PC-3 (cell line): ENCODE data around the gene SERPING1. TPM values are rescaled to one million over a fixed set of nuclear protein-coding genes. Genes with fewer than 3 reads are reported as not detected.
A peak's percentile ranks its signal among the peaks of the same experiment; 100 is the strongest.

ENCODE experiments used
- ATAC-seq: fragments of 200-7000 bp; cut with Tn5 transposase; 2 replicates; pipeline ENCODE4 v1.9.1; 2020; ENCODE audit warnings: mild to moderate bottlenecking, moderate library complexity
- BruUV-seq: library from RNA; stranded (reverse); fragments of 400-500 nt; replicated peaks from 2 replicates; lab custom pipeline; 2021; lab: Mats Ljungman, UMichigan
- CTCF ChIA-PET: fragments of 300-600 bp; sonication (Branson Sonifier 250); formaldehyde crosslinking; loops from one replicate; lab custom pipeline; 2022; ENCODE audit warnings: antibody characterized with exemption; lab: Charles Lee
- POLR2A ChIA-PET: fragments of 300-600 bp; sonication (Branson Sonifier 250); formaldehyde crosslinking; loops from one replicate; lab custom pipeline; 2022; ENCODE audit warnings: antibody characterized with exemption; ENCODE audit not compliant: unreplicated experiment; lab: Charles Lee
- DNase-seq: peaks from one replicate; pipeline ENCODE4 v3.0.0-alpha.2; 2015
- H2AFZ ChIP-seq: fragments of 300-600 bp; sonication (generic); 2 replicates; pipeline ENCODE4 v1.6.0; 2016; ENCODE audit warnings: antibody characterized with exemption, low read length
- H3F3A ChIP-seq: fragments of 300-600 bp; sonication (generic); one replicate; pipeline ENCODE4 v1.6.0; 2017; ENCODE audit warnings: antibody characterized with exemption, low read length, control low read depth, mild to moderate bottlenecking; ENCODE audit not compliant: unreplicated experiment
- H3K27ac ChIP-seq: fragments of 300-600 bp; sonication (generic); 2 replicates; pipeline ENCODE4 v1.5.1; 2016; ENCODE audit warnings: mild to moderate bottlenecking, low read length
- H3K27me3 ChIP-seq: fragments of 300-600 bp; sonication (generic); 2 replicates; pipeline ENCODE4 v1.6.1; 2016; ENCODE audit warnings: low read length, mixed read lengths
- H3K36me3 ChIP-seq: fragments of 300-600 bp; sonication (generic); 2 replicates; pipeline ENCODE4 v1.6.1; 2016; ENCODE audit warnings: low read depth, mixed run types, low read length, mixed read lengths
- H3K4me1 ChIP-seq: fragments of 300-600 bp; sonication (generic); 2 replicates; pipeline ENCODE4 v1.5.1; 2016; ENCODE audit warnings: low read length; ENCODE audit not compliant: insufficient read depth
- H3K4me2 ChIP-seq: fragments of 300-600 bp; sonication (generic); 2 replicates; pipeline ENCODE4 v1.6.0; 2016; ENCODE audit warnings: low read length
- H3K4me3 ChIP-seq: fragments of 300-600 bp; sonication (generic); 2 replicates; pipeline ENCODE4 v1.5.1; 2016; ENCODE audit warnings: mild to moderate bottlenecking, low read length, mixed read lengths
- H3K79me2 ChIP-seq: fragments of 300-600 bp; sonication (generic); 2 replicates; pipeline ENCODE4 v1.6.1; 2017; ENCODE audit warnings: low read length, mixed read lengths
- H3K9ac ChIP-seq: fragments of 300-600 bp; sonication (generic); 2 replicates; pipeline ENCODE4 v1.6.0; 2016; ENCODE audit warnings: mild to moderate bottlenecking, low read length
- H3K9me2 ChIP-seq: fragments of 300-600 bp; sonication (generic); replicated peaks from 2 replicates; pipeline ENCODE4 v1.6.1; 2016; ENCODE audit warnings: mixed run types, low read length, mixed read lengths
- H3K9me3 ChIP-seq: fragments of 300-600 bp; sonication (generic); 2 replicates; pipeline ENCODE4 v1.6.1; 2016; ENCODE audit warnings: low read length, mixed read lengths
- H4K20me1 ChIP-seq: fragments of 300-600 bp; sonication (generic); 2 replicates; pipeline ENCODE4 v1.6.1; 2016; ENCODE audit warnings: low read length, mixed read lengths
- CTCF ChIP-seq: fragments of 300-600 bp; sonication (generic); conservative IDR thresholded peaks from 2 replicates; pipeline ENCODE4 v1.5.1; 2017; ENCODE audit warnings: antibody characterized with exemption, low read depth, mild to moderate bottlenecking, low read length
- EZH2 ChIP-seq: fragments of 300-600 bp; sonication (generic); IDR thresholded peaks from one replicate; pipeline ENCODE4 v1.6.1; 2017; ENCODE audit warnings: antibody characterized with exemption, mild to moderate bottlenecking, low read length; ENCODE audit not compliant: unreplicated experiment
- EZH2phosphoT487 ChIP-seq: fragments of 300-600 bp; sonication (generic); IDR thresholded peaks from 2 replicates; pipeline ENCODE4 v1.6.1; 2018; ENCODE audit warnings: mild to moderate bottlenecking, antibody characterized with exemption, low read length, borderline replicate concordance
- intact Hi-C: fragments of 100-400 bp; cut with micrococcal nuclease; formaldehyde crosslinking; loops from 2 replicates; pipeline ENCODE4 v1.9.0; 2023
- total RNA-seq: library from RNA; depleted of rRNA; stranded (reverse); fragments of >200 nt; gene quantifications from 2 replicates; pipeline ENCODE4 v1.2.3, GENCODE V29; 2014

Gene SERPING1
- total RNA-seq, 1 experiment from 2014 or later: not detected

- no peaks in the 10 kb centered on the region for H3K9me2 ChIP-seq
- no peaks in the 10 kb centered on the region for H4K20me1 ChIP-seq
- H3K79me2 ChIP-seq: no peaks in the 10 kb centered on the region
- intact Hi-C loops: no loop called here
- peaks cover 27% of the 10 kb centered on the region for H3K27me3 ChIP-seq
- ATAC-seq (no peak), DNase-seq (no peak)
- H3K9me3 ChIP-seq: no peaks in the 10 kb centered on the region
- no peak overlapping the region for H3K4me3 ChIP-seq
- no TSS peak for BruUV-seq
- no peaks in the 10 kb centered on the region for H3F3A ChIP-seq
- H3K36me3 ChIP-seq: no peaks in the 10 kb centered on the region
- ChIA-PET CTCF (no interaction called here), POLR2A (no interaction called here)
- no peak overlapping the region for H3K4me2 ChIP-seq
- H2AFZ ChIP-seq: no peak overlapping the region
- no peak overlapping the region for H3K27ac ChIP-seq
- TF ChIP-seq EZH2phosphoT487 (no peak), CTCF (peak; percentile 40; the same call in 1 of the 2 replicates), EZH2 (no peak)
- no peaks in the 10 kb centered on the region for H3K4me1 ChIP-seq
- no peak overlapping the region for H3K9ac ChIP-seq
These were observed 21.8 kb downstream of the SERPING1 start for GRCh38 chr11:57619331-57619730.

GRCh38 chr11:57620467-57620866, 23.0 kb downstream of the SERPING1 start:
- Histone ChIP-seq H3K27ac (no peak overlapping the region), H3K4me2 (no peak overlapping the region), H3K36me3 (no peaks in the 10 kb centered on the region), H3K27me3 (peaks cover 17% of the 10 kb centered on the region), H3F3A (no peaks in the 10 kb centered on the region), H3K9me2 (no peaks in the 10 kb centered on the region), H2AFZ (no peak overlapping the region), H4K20me1 (no peaks in the 10 kb centered on the region), H3K4me3 (no peak overlapping the region), H3K4me1 (no peaks in the 10 kb centered on the region), H3K79me2 (no peaks in the 10 kb centered on the region), H3K9ac (no peak overlapping the region), H3K9me3 (no peaks in the 10 kb centered on the region)
- no peak for DNase-seq
- CTCF ChIA-PET: no interaction called here
- peak; percentile 24; the same call in 1 of the 2 replicates for ATAC-seq
- TF ChIP-seq EZH2phosphoT487 (no peak), EZH2 (no peak), CTCF (no peak)
- POLR2A ChIA-PET: no interaction called here
- no TSS peak for BruUV-seq
- intact Hi-C loops: no loop called here

DNA sequence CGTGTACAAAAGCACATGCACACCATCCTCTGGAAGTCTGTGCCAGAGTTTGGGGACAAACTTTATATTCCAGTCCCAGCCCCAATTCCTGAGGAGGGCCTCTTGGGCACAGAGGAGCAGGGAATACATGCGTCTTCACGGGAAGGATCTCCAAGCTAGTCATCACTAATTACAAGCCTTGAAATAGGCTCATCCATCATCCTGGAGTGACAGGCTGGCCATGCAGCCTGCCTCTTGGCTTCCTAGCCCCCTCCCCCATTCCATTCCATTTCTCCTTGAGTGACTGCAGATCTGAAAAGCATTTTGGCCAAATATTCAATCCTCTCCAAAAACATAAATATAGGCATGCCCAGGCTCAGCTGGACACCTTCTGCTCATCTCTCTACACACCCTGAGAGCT, 24.8 kb downstream of the SERPING1 start:
- intact Hi-C loops: no loop called here
- no peak overlapping the region for H3K9ac ChIP-seq
- ChIA-PET POLR2A (no interaction called here), CTCF (no interaction called here)
- H3K36me3 ChIP-seq: no peaks in the 10 kb centered on the region
- H2AFZ ChIP-seq: no peak overlapping the region
- TF ChIP-seq EZH2phosphoT487: no peak
- TF ChIP-seq CTCF: no peak
- TF ChIP-seq EZH2: no peak
- no peaks in the 10 kb centered on the region for H3K9me2 ChIP-seq
- no peak overlapping the region for H3K4me3 ChIP-seq
- H3K4me2 ChIP-seq: no peak overlapping the region
- H3K79me2 ChIP-seq: no peaks in the 10 kb centered on the region
- ATAC-seq (no peak), DNase-seq (no peak)
- no peaks in the 10 kb centered on the region for H3K4me1 ChIP-seq
- no peaks in the 10 kb centered on the region for H3F3A ChIP-seq
- H3K9me3 ChIP-seq: no peaks in the 10 kb centered on the region
- no peaks in the 10 kb centered on the region for H4K20me1 ChIP-seq
- BruUV-seq: no TSS peak
- H3K27ac ChIP-seq: no peak overlapping the region
- peaks cover 3% of the 10 kb centered on the region; the same call in 1 of the 2 replicates for H3K27me3 ChIP-seq
